Measurements from ENCODE around the gene ELAVL4. TPM values are rescaled to one million over a fixed set of nuclear protein-coding genes. Genes with fewer than 3 reads are reported as not detected.

Gene ELAVL4
- total RNA-seq, 1 donor from 2014 or later = 2.5 TPM

DNA sequence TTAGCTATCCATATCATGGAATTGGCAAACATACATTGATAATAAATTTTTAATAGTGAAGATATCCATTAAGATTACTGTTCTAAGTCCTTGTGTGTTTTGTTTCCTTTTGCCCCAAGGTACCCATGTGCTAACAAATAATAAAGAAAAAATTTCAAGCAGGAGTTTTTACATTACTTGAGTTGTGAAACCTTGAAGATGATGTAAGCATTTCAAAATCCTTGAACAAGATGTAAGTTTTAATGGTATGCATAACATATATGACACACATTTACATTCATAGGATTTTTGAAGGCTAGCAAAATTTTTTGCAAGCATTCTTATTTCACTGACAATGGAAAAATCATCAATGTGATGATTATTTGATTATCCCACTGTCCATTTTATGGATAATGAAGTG, 10.9 kb upstream of the ELAVL4 start:
- no peaks in the 10 kb centered on the region for H3K36me3 Mint-ChIP-seq
- H3K4me1 Mint-ChIP-seq (ENCODE audit: unreplicated experiment) = no peaks in the 10 kb centered on the region
- no peaks in the 10 kb centered on the region for H3K9me3 Mint-ChIP-seq
- TF ChIP-seq, protein P1, sequence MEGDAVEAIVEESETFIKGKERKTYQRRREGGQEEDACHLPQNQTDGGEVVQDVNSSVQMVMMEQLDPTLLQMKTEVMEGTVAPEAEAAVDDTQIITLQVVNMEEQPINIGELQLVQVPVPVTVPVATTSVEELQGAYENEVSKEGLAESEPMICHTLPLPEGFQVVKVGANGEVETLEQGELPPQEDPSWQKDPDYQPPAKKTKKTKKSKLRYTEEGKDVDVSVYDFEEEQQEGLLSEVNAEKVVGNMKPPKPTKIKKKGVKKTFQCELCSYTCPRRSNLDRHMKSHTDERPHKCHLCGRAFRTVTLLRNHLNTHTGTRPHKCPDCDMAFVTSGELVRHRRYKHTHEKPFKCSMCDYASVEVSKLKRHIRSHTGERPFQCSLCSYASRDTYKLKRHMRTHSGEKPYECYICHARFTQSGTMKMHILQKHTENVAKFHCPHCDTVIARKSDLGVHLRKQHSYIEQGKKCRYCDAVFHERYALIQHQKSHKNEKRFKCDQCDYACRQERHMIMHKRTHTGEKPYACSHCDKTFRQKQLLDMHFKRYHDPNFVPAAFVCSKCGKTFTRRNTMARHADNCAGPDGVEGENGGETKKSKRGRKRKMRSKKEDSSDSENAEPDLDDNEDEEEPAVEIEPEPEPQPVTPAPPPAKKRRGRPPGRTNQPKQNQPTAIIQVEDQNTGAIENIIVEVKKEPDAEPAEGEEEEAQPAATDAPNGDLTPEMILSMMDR (conservative IDR thresholded peaks at IDR 0.05) = no peak
- no peaks in the 10 kb centered on the region for H3K27me3 Mint-ChIP-seq
- no peak for DNase-seq (ENCODE audit: extremely low spot score, unreplicated experiment)
- H3K27ac Mint-ChIP-seq = no peak overlapping the region
- H3K4me3 Mint-ChIP-seq = no peak overlapping the region

DNA sequence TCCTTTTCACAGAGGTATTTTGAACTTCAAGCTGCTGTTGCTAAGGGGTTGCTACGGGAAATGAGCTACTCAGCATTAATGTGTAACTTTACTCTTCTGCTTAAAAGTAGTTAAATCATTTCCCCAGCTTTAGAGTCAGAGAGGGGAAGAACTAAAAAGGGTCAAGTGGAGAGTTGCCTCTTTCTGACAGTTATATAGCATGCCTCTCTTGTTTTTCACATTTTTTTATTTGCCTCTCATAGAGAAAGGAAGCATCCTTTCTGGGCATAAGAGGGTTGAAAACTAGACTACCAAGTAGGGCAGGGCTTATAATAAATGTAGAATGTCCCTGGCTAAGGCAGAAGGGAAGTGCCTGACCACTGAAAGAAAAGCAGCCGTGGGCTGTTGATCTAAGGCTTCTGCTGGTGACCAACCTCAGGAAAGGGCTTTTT, 10.1 kb upstream of the ELAVL4 start:
- H3K27ac Mint-ChIP-seq = no peak overlapping the region
- H3K9me3 Mint-ChIP-seq = no peaks in the 10 kb centered on the region
- no peak for DNase-seq (ENCODE audit: extremely low spot score, unreplicated experiment)
- peaks cover 1% of the 10 kb centered on the region for H3K27me3 Mint-ChIP-seq
- H3K4me1 Mint-ChIP-seq (ENCODE audit: unreplicated experiment) = no peaks in the 10 kb centered on the region
- TF ChIP-seq, protein P1 (conservative IDR thresholded peaks at IDR 0.05) = no peak
- no peaks in the 10 kb centered on the region for H3K36me3 Mint-ChIP-seq
- H3K4me3 Mint-ChIP-seq = no peak overlapping the region

DNA sequence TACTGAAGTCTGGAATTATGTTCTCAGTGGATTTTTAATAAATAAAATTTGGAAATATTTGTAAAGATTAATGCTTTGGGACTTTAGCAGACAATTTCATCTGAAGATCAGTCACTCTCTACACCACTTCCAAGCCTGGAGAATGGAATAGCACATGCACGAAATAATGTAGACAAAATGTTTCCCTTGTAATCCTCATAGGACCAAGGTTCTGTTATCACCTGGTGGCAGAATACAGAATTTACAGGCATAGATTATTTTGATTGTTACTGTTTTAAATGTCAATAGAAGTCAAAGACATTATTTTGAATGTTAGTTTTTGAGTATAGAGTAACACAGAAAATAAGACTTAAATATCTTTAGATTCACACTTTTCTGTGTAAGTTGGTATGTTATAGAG, 9.1 kb upstream of the ELAVL4 start:
- Mint-ChIP-seq H3K9me3 (no peaks in the 10 kb centered on the region), H3K4me1 (ENCODE audit: unreplicated experiment) (no peaks in the 10 kb centered on the region), H3K36me3 (no peaks in the 10 kb centered on the region), H3K4me3 (no peak overlapping the region), H3K27ac (no peak overlapping the region), H3K27me3 (peaks cover 3% of the 10 kb centered on the region)
- DNase-seq (ENCODE audit: extremely low spot score, unreplicated experiment) = no peak
- TF ChIP-seq, protein P1 (conservative IDR thresholded peaks at IDR 0.05) = peak; percentile 40

DNA sequence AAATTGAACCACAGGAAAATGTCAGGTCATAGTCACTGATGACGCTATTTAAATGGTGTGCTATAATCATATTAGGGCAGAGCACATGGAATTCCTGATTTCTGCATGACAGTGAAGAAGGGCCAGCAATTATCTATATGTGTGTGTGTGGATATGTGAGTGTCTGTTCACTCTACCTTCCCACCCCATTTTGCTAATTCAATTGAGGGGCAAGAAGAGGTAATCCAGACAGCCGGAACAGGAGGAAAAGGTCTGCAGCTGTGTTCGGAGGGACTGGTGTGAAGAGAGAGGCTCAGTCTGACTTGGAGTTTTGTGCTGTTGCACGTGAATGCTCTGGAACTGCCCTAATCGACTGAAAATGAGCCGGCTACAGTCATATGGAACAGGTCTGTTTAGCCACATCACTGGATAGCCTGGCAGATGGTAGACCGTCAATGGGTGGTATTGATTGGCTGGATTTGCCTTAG, 5.1 kb upstream of the ELAVL4 start:
- Mint-ChIP-seq H3K27me3 (peaks cover 11% of the 10 kb centered on the region), H3K9me3 (no peaks in the 10 kb centered on the region), H3K27ac (no peak overlapping the region), H3K4me1 (ENCODE audit: unreplicated experiment) (no peaks in the 10 kb centered on the region), H3K4me3 (no peak overlapping the region), H3K36me3 (no peaks in the 10 kb centered on the region)
- DNase-seq (ENCODE audit: extremely low spot score, unreplicated experiment) = no peak
- TF ChIP-seq, protein P1 (conservative IDR thresholded peaks at IDR 0.05) = no peak

DNA sequence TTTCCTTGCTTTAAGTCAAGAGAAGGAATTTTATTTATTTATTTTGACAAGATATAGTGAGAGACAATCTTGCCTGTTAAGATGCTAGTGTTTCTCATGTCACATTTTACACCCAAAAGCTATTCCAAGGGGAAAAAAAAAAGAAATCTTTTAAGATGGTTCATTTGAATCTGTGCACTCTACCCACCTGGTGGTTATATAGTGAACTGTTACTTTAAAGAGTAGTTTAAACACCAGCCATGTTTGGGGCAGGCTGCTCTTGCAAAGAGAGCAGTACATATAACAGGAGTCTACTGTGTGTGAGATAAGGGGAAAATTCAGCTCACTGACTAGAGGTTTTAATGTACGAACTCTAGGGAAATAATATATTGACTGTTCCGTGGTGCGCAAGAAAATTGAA, 3.3 kb upstream of the ELAVL4 start:
- H3K36me3 Mint-ChIP-seq = no peaks in the 10 kb centered on the region
- no peak overlapping the region for H3K4me3 Mint-ChIP-seq
- peaks cover 8% of the 10 kb centered on the region for H3K4me1 Mint-ChIP-seq (ENCODE audit: unreplicated experiment)
- H3K27me3 Mint-ChIP-seq = peaks cover 25% of the 10 kb centered on the region
- no peaks in the 10 kb centered on the region for H3K9me3 Mint-ChIP-seq
- H3K27ac Mint-ChIP-seq = no peak overlapping the region
- DNase-seq (ENCODE audit: extremely low spot score, unreplicated experiment) = no peak
- TF ChIP-seq, protein P1 (conservative IDR thresholded peaks at IDR 0.05) = peak; percentile 48

Measured in type B pancreatic cell (in vitro differentiated cells).